Cardiac muscle cell (in vitro differentiated cells and primary cell): ENCODE measurements around the gene ACR. TPM values are rescaled to one million over a fixed set of nuclear protein-coding genes. Genes with fewer than 3 reads are reported as not detected.

Experiments
- DNase-seq, 2 donors: peaks; one replicate each; pipeline versions ENCODE4 v3.0.0 to v3.0.0-alpha.2; 2010 to 2017; ENCODE audit warnings: low read depth in 1 of 2, low spot score in 1 of 2
- H3K27ac ChIP-seq: fragments of 200-600 bp; sonication (generic); 2 replicates; pipeline ENCODE4 v1.5.1; 2016
- H3K27me3 ChIP-seq: fragments of 200-600 bp; sonication (generic); 2 replicates; pipeline ENCODE4 v1.6.0; 2016; ENCODE audit warnings: control low read depth
- H3K36me3 ChIP-seq: fragments of 200-600 bp; sonication (generic); 2 replicates; pipeline ENCODE4 v1.5.1; 2016; ENCODE audit warnings: control low read depth
- H3K4me1 ChIP-seq: fragments of 200-600 bp; sonication (generic); 2 replicates; pipeline ENCODE4 v1.8.1; 2017; ENCODE audit warnings: low read depth, mild to moderate bottlenecking, mixed run types
- H3K4me3 ChIP-seq: fragments of 200-600 bp; sonication (generic); 2 replicates; pipeline ENCODE4 v1.5.1; 2016; ENCODE audit warnings: mild to moderate bottlenecking
- H3K9me3 ChIP-seq: fragments of 200-600 bp; sonication (generic); 2 replicates; pipeline ENCODE4 v1.5.1; 2017; ENCODE audit warnings: low read depth, mild to moderate bottlenecking, control low read depth
- polyA plus RNA-seq: library from polyadenylated mRNA; unstranded; fragments of >200 nt; fragmentation: Nextera tagmentation; extraction: Ambion mirVana; gene quantifications from 2 replicates; pipeline ENCODE4 v1.2.1, GENCODE V29; 2016
- total RNA-seq: library from RNA; depleted of rRNA; stranded (reverse); fragments of >200 nt; gene quantifications from 2 replicates; pipeline ENCODE4 v1.2.3, GENCODE V29; 2016
- TF ChIP-seq, protein P1 (sequence below): IDR thresholded peaks from 2 replicates; pipeline ENCODE4 v1.5.1; 2012; ENCODE audit warnings: low read depth, mild to moderate bottlenecking, low read length

The ACR gene
- total and polyA plus RNA-seq, 2 experiments from 2014 or later, result 0.77 TPM; not detected in 1

DNA sequence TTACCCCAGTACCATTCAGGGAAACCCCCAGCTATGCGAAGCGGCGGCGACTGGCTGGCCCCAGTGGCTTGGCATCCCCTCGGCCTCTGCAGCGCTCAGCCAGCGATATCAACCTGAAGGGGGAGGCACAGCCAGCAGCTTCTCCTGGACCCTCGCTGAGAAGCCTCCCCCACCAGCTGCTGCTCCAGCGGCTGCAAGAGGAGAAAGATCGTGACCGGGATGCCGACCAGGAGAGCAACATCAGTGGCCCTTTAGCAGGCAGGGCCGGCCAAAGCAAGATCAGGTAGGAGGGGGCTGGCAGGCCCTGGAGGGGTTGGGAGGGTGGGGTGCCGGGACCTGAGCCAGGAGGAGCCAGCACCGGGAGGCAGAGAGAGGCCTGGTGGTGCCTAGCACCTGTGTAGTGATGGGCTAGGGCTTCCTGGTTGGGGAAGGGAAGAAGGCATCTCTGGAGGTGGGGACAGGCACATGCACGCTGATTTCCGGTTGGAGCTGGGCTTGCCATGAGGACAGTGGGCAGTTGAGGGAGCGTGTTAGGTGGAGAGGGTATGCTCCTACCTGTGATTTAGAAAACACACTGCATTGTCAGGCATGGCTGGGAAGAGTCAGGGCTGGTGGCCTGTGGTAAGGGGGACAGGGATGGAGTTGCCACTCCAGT is 43.1 kb upstream of the ACR start:
- no peaks in the 10 kb centered on the region for H3K9me3 ChIP-seq
- TF ChIP-seq, protein P1, sequence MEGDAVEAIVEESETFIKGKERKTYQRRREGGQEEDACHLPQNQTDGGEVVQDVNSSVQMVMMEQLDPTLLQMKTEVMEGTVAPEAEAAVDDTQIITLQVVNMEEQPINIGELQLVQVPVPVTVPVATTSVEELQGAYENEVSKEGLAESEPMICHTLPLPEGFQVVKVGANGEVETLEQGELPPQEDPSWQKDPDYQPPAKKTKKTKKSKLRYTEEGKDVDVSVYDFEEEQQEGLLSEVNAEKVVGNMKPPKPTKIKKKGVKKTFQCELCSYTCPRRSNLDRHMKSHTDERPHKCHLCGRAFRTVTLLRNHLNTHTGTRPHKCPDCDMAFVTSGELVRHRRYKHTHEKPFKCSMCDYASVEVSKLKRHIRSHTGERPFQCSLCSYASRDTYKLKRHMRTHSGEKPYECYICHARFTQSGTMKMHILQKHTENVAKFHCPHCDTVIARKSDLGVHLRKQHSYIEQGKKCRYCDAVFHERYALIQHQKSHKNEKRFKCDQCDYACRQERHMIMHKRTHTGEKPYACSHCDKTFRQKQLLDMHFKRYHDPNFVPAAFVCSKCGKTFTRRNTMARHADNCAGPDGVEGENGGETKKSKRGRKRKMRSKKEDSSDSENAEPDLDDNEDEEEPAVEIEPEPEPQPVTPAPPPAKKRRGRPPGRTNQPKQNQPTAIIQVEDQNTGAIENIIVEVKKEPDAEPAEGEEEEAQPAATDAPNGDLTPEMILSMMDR, result no peak
- H3K27me3 ChIP-seq, result no peaks in the 10 kb centered on the region
- H3K27ac ChIP-seq, result no peak overlapping the region
- H3K4me3 ChIP-seq, result no peak overlapping the region
- H3K4me1 ChIP-seq, result no peaks in the 10 kb centered on the region
- no peaks in the 10 kb centered on the region for H3K36me3 ChIP-seq
- no peak for DNase-seq

DNA sequence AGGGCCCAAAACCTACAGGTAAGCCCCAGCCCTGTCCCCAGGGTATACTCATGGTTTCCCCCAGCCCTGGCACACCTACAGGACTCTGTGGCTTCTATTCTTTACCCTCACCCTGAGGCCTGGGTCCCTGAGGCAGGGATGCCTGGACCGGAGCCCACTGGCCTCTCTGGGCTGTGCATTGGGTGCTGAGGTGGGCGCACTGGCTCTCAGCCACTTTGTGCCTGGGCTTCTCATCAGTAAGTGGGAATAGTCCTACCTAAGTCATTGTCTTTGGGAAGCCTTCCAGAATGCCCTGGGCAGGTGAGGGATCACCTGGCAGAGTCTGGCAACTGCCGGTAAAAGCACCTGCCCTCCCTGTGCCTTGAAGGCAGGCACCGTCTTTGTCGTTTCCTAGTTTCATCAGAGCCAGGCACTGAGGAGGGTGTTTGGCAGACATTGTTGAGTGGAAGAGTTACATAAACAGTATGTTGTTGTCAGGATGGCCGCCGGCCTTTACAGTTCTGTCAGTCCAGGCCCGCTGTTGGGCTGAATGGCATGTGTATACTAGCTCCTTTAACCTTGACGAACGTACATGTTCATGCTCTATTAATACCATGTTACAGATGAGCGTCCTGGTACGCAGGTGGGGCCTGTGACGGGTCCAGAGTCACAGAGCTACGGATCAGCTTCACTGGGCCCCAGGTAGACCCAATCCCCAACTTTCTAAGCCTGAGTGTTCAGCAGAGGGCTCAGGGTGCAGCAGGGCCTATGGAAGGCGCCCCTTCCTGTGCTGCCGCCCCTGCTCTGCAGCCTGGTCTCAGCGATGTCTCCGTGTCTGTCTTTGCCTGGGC is 42.4 kb upstream of the ACR start:
- no peak for DNase-seq
- Histone ChIP-seq H3K4me3 (no peak overlapping the region), H3K36me3 (no peaks in the 10 kb centered on the region), H3K4me1 (no peaks in the 10 kb centered on the region), H3K27me3 (no peaks in the 10 kb centered on the region), H3K9me3 (no peaks in the 10 kb centered on the region), H3K27ac (no peak overlapping the region)
- TF ChIP-seq, protein P1, result no peak

DNA sequence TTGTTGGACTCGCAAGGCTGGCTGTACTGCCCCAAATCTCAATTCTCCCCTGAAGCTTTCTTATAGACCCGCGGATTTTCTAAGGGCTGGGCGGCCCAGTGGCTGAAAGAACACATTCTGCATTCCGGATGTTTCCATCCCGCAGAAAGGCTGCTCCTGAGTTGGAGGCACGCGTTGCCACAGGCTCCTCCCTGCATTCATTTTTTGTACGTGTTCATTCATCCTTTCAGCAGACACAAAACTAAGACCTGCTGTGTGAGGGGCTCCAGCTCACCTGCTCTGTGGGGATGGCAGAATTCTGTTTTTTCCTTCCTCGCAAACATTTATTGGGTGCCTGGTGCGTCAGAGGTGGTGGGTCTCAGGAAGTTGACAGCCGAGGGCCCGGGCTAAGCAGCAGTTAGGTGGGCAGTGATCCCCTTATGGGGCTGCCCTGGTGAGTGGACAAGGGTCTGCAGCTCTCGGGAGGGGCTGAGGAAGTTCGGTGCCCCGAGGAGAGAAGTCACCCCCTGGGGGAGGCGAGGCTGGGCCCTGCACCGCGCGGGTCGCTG is 41.7 kb upstream of the ACR start:
- Histone ChIP-seq H3K9me3 (no peaks in the 10 kb centered on the region), H3K4me1 (no peaks in the 10 kb centered on the region), H3K27ac (no peak overlapping the region), H3K4me3 (no peak overlapping the region), H3K36me3 (no peaks in the 10 kb centered on the region), H3K27me3 (no peaks in the 10 kb centered on the region)
- DNase-seq, result no peak
- TF ChIP-seq, protein P1, result no peak

DNA sequence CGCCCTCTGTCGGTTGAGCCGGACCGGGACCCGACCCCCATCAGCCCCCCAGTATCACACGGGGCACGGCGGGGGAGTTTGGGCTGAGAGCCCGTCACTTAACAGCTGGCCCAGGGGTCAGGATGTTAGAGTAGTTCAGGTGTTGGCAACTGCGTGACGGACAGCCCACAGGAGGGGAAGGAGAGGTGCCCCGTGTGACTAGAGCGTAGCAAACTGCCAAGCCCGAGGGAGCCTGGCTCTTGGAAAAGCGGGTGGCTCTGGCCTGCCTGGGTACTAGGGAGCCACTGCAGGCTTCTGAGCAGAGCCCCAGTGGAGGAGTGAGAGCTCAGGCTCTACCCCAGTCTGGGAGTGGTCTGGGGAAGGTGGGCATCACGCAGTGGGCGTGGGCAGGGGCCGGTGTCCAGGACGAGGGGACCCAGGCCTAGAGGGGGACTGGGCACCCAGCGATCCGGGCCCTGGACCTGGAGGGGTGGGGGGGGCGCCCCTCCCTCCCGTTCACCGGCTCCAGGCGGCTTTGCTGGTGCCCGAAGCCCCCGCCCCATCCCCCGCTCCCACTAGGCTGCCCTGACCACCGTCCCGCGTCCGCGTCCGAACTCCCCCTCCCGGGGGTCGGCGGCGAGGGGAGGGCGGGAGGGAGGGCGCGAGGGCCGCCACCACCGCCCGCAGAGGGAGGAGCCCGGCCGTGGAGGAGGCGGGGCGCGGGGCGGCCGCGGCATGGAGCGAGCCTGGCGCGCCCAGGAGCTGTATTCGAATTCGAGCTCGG is 41.0 kb upstream of the ACR start:
- Histone ChIP-seq H3K27ac (no peak overlapping the region), H3K9me3 (no peaks in the 10 kb centered on the region), H3K4me1 (no peaks in the 10 kb centered on the region), H3K4me3 (peak overlapping the region; percentile 55), H3K36me3 (no peaks in the 10 kb centered on the region), H3K27me3 (no peaks in the 10 kb centered on the region)
- DNase-seq, result peak; percentile 39 to 72
- TF ChIP-seq, protein P1, result peak; percentile 73
